GM18951 (cell line): ENCODE results near the gene TRMT10C.
A peak's percentile ranks its signal among the peaks of the same experiment; 100 is the strongest.
"Not testable (repeated sequence)": the region's sequence is repeated elsewhere in the genome, so short reads cannot be mapped to it uniquely, and the experiment has no call there.

ENCODE experiments used
- POLR2A ChIP-seq: IDR thresholded peaks from 4 replicates; pipeline ENCODE4 v1.6.1; 2011; ENCODE audit warnings: mild to moderate bottlenecking; ENCODE audit not compliant: insufficient read length, insufficient read depth; ENCODE audit errors: extremely low read depth
- in situ Hi-C: fragments of 300-500 bp; cut with MboI; formaldehyde crosslinking; loops from one replicate; pipeline ENCODE4 v1.12.0; 2022; ENCODE audit warnings: low sequenced_read_pairs, mixed read lengths, inconsistent platforms; ENCODE audit not compliant: unreplicated experiment

Gene TRMT10C

GRCh38 chr3:101571028-101571895 is 9.6 kb downstream of the TRMT10C start:
- no peak for TF ChIP-seq POLR2A
- in situ Hi-C loops, result no loop called here

- TF ChIP-seq POLR2A, result peak; percentile 80
- in situ Hi-C loops, result no loop called here
These were observed 12.1 kb downstream of the TRMT10C start, which contains the start of gene PCNP for GRCh38 chr3:101573449-101574387. TSS of gene PCNP (plus strand) at chr3:101574180. CDS start at chr3:101574216, 36 bp downstream.

GRCh38 chr3:101574388-101575112 is 12.9 kb downstream of the TRMT10C start:
- in situ Hi-C loops, result no loop called here
- no peak for TF ChIP-seq POLR2A

GRCh38 chr3:101577286-101577685 is 15.6 kb downstream of the TRMT10C start:
- no peak for TF ChIP-seq POLR2A
- in situ Hi-C loops, result no loop called here

- TF ChIP-seq POLR2A, result no peak
- in situ Hi-C loops, result no loop called here
These were observed 26.9 kb downstream of the TRMT10C start for GRCh38 chr3:101588616-101589015.

- no peak for TF ChIP-seq POLR2A
- in situ Hi-C loops, result no loop called here
These were observed 29.4 kb downstream of the TRMT10C start for GRCh38 chr3:101591071-101591470.

- in situ Hi-C loops, result no loop called here
- TF ChIP-seq POLR2A, result no peak
These were observed 41.1 kb downstream of the TRMT10C start for GRCh38 chr3:101602731-101603130.

- no peak for TF ChIP-seq POLR2A
- in situ Hi-C loops, result no loop called here
These were observed 41.5 kb downstream of the TRMT10C start for GRCh38 chr3:101603184-101603583.

GRCh38 chr3:101605398-101605797 is 43.7 kb downstream of the TRMT10C start:
- in situ Hi-C loops, result not testable (repeated sequence)

GRCh38 chr3:101611023-101611422 is 49.4 kb downstream of the TRMT10C start:
- in situ Hi-C loops, result no loop called here
- TF ChIP-seq POLR2A, result no peak

GRCh38 chr3:101613014-101613413 is 51.3 kb downstream of the TRMT10C start:
- in situ Hi-C loops, result not testable (repeated sequence)

GRCh38 chr3:101615525-101615924 is 53.9 kb downstream of the TRMT10C start:
- TF ChIP-seq POLR2A, result no peak
- in situ Hi-C loops, result no loop called here
